GM03348 (cell line): ENCODE results near the gene KLHL3.

Source experiments
- DNase-seq: peaks from one replicate; pipeline ENCODE4 v3.0.0; 2012; ENCODE audit warnings: low spot score

KLHL3 gene

GRCh38 chr5:137747848-137748247 is 12.0 kb upstream of the KLHL3 start:
- no peak for DNase-seq

- peak; percentile 65 for DNase-seq
Measured at GRCh38 chr5:137743031-137743640, 7.2 kb upstream of the KLHL3 start.

GRCh38 chr5:137741718-137742117 is 5.8 kb upstream of the KLHL3 start:
- DNase-seq = no peak

- no peak for DNase-seq
Measured at GRCh38 chr5:137739737-137740136, 3.8 kb upstream of the KLHL3 start.

GRCh38 chr5:137738947-137739346 is 3.1 kb upstream of the KLHL3 start:
- no peak for DNase-seq

- DNase-seq = no peak
Measured at GRCh38 chr5:137737349-137738131, 1.7 kb upstream of the KLHL3 start.

- DNase-seq = no peak
Measured at GRCh38 chr5:137736496-137736895, 607 bp upstream of the KLHL3 start.

GRCh38 chr5:137734962-137735554 is 831 bp downstream of the KLHL3 start:
- peak; percentile 56 for DNase-seq

GRCh38 chr5:137734331-137734730 is 1.6 kb downstream of the KLHL3 start:
- no peak for DNase-seq

- no peak for DNase-seq
Measured at GRCh38 chr5:137733922-137734321, 2.0 kb downstream of the KLHL3 start.

GRCh38 chr5:137733006-137733405 is 2.9 kb downstream of the KLHL3 start:
- no peak for DNase-seq

GRCh38 chr5:137731176-137731575 is 4.7 kb downstream of the KLHL3 start:
- peak; percentile 51 for DNase-seq

- peak; percentile 39 for DNase-seq
Measured at GRCh38 chr5:137730336-137730735, 5.6 kb downstream of the KLHL3 start.

GRCh38 chr5:137728048-137728447 is 7.8 kb downstream of the KLHL3 start:
- DNase-seq = no peak

GRCh38 chr5:137727623-137728022 is 8.3 kb downstream of the KLHL3 start:
- no peak for DNase-seq

GRCh38 chr5:137724251-137724650 is 11.6 kb downstream of the KLHL3 start:
- no peak for DNase-seq

- no peak for DNase-seq
Measured at GRCh38 chr5:137718611-137719010, 17.3 kb downstream of the KLHL3 start.

GRCh38 chr5:137716337-137716736 is 19.6 kb downstream of the KLHL3 start:
- DNase-seq = no peak

GRCh38 chr5:137715456-137715855 is 20.4 kb downstream of the KLHL3 start:
- DNase-seq = no peak

GRCh38 chr5:137714946-137715345 is 20.9 kb downstream of the KLHL3 start:
- DNase-seq = no peak

GRCh38 chr5:137714494-137714893 is 21.4 kb downstream of the KLHL3 start:
- no peak for DNase-seq

- DNase-seq = no peak
Measured at GRCh38 chr5:137712139-137712667, 23.7 kb downstream of the KLHL3 start.

GRCh38 chr5:137710086-137710485 is 25.8 kb downstream of the KLHL3 start:
- no peak for DNase-seq
